ENCODE results near the gene REEP6. TPM values are rescaled to one million over a fixed set of nuclear protein-coding genes. Genes with fewer than 3 reads are reported as not detected.

REEP6 gene
- total and polyA plus RNA-seq, 7 donors = 0.33 to 5.6 (median 2.0) TPM; not detected in 1

DNA sequence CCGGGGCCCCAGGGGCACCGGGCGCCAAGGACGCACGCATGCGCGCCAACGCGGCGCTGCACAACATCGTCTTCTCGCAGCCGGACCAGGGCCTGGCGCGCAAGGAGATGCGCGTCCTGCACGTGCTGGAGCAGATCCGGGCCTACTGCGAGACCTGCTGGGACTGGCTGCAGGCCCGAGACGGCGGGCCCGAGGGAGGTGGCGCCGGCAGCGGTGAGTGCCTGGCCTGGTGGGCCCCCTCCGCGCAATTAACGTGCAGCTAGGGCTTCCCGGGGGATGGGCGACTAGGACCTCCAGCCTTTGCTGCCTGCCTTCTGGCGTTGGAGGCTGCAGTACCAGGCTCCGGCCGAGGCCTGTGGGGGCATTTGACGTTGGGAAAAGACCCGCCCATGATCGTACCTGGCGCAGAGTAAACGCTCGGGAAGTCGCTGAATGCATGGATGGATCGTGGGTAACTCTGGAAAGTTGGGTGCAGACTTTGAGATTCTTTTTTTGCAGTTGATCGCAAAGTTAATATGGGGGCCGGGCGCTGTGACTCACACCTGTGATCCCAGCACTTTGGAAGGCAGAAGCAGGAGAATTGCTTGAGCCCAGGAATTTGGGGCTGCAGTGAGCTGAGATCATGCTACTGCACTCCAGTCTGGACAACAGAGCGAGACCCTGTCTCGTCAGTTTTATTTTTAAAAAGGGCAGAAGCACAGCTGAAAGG lies 33.8 kb upstream of the REEP6 start:
- Histone ChIP-seq H3K4me1 (peaks cover 0 to 36% (median 30%) of the 10 kb centered on the region in 4 donors), H3K27ac (no peak overlapping the region), H3K27me3 (peaks cover 49 to 64% (median 58%) of the 10 kb centered on the region in 3 donors), H3K4me3 (no peak overlapping the region), H3K36me3 (peaks cover 0 to 11% (median 3%) of the 10 kb centered on the region in 4 donors), H3K9me3 (no peaks in the 10 kb centered on the region)
- no peak for TF ChIP-seq POLR2A (IDR thresholded peaks at IDR 0.05)
- TF ChIP-seq EP300 (IDR thresholded peaks at IDR 0.05) = no peak
- TF ChIP-seq POLR2AphosphoS5 (IDR thresholded peaks at IDR 0.05) = peak in 1 of 4 donors; percentile 21
- TF ChIP-seq, protein P1, sequence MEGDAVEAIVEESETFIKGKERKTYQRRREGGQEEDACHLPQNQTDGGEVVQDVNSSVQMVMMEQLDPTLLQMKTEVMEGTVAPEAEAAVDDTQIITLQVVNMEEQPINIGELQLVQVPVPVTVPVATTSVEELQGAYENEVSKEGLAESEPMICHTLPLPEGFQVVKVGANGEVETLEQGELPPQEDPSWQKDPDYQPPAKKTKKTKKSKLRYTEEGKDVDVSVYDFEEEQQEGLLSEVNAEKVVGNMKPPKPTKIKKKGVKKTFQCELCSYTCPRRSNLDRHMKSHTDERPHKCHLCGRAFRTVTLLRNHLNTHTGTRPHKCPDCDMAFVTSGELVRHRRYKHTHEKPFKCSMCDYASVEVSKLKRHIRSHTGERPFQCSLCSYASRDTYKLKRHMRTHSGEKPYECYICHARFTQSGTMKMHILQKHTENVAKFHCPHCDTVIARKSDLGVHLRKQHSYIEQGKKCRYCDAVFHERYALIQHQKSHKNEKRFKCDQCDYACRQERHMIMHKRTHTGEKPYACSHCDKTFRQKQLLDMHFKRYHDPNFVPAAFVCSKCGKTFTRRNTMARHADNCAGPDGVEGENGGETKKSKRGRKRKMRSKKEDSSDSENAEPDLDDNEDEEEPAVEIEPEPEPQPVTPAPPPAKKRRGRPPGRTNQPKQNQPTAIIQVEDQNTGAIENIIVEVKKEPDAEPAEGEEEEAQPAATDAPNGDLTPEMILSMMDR (IDR thresholded peaks at IDR 0.05) = no peak
- intact Hi-C loops (cut with DNase I) = loop anchor here (10.0 kb wide), 1 partner anchor 308 kb away; no protein-coding TSS in a partner anchor
- DNase-seq = no peak
- 9 to 14% methylated on average over 48 of the region's 48 CpGs for WGBS, 2 donors

DNA sequence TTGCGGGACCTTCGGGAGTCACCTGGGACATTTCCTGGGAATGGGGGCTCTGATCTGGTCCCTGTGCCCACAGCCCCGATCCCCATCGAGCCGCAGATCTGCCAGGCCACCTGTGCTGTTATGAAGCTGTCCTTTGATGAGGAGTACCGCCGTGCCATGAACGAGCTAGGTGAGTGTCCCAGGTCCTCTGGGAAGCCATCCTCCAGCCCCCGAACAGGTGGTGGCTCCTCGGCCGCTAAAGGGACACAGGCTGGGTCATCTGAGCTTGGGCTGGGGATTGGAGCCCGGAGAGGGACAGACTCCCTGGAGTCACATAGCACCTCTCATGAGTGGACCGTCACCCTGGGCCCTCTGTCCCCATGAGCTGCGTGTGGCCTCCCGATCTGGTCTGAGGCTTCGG lies 33.1 kb upstream of the REEP6 start:
- H3K27ac ChIP-seq = no peak overlapping the region
- no peak for DNase-seq
- TF ChIP-seq POLR2AphosphoS5 (IDR thresholded peaks at IDR 0.05) (no peak), EP300 (IDR thresholded peaks at IDR 0.05) (no peak), POLR2A (IDR thresholded peaks at IDR 0.05) (no peak)
- TF ChIP-seq, protein P1 (IDR thresholded peaks at IDR 0.05) = no peak
- no peak overlapping the region for H3K4me3 ChIP-seq
- H3K27me3 ChIP-seq = peaks cover 42 to 56% (median 51%) of the 10 kb centered on the region in 3 donors
- H3K9me3 ChIP-seq = no peaks in the 10 kb centered on the region
- H3K4me1 ChIP-seq = peaks cover 0 to 36% (median 27%) of the 10 kb centered on the region in 4 donors
- H3K36me3 ChIP-seq = peaks cover 0 to 11% (median 3%) of the 10 kb centered on the region in 4 donors
- intact Hi-C loops (cut with DNase I) = loop anchor here (10.0 kb wide), 1 partner anchor 307 kb away; no protein-coding TSS in a partner anchor
- 59 to 81% methylated on average over 16 of the region's 16 CpGs for WGBS, 2 donors

DNA sequence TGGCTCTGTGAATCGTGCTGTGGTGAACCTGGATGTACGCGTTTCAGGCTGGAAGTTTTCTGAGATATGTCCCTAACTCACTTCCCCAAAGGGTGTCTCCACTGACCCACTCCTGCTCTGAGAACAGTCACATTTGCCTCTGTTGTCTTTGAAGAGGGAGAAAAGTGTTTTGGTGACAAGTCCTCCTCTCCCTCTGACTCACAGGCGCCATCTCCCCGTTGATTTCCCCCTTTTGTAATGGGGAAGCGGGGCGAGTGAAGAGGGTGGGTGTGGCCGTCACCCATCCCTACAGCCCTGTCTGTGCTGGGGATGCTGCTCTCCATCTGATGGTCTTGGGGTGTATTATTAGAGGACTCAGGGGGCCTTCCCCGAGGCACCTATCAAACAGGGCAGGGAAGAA lies 31.5 kb upstream of the REEP6 start:
- peaks cover 32 to 42% (median 36%) of the 10 kb centered on the region in 3 donors for H3K27me3 ChIP-seq
- WGBS, 2 donors = 79 to 80% methylated on average over 9 of the region's 9 CpGs
- no peaks in the 10 kb centered on the region for H3K9me3 ChIP-seq
- no peak overlapping the region for H3K27ac ChIP-seq
- TF ChIP-seq POLR2AphosphoS5 (IDR thresholded peaks at IDR 0.05) (no peak), EP300 (IDR thresholded peaks at IDR 0.05) (no peak), POLR2A (IDR thresholded peaks at IDR 0.05) (no peak)
- TF ChIP-seq, protein P1 (IDR thresholded peaks at IDR 0.05) = no peak
- intact Hi-C loops (cut with DNase I) = loop anchor here (10.0 kb wide), 1 partner anchor 305 kb away; no protein-coding TSS in a partner anchor
- peaks cover 0 to 11% (median 3%) of the 10 kb centered on the region in 4 donors for H3K36me3 ChIP-seq
- no peak for DNase-seq
- H3K4me3 ChIP-seq = no peak overlapping the region
- peaks cover 0 to 24% (median 16%) of the 10 kb centered on the region in 4 donors for H3K4me1 ChIP-seq

DNA sequence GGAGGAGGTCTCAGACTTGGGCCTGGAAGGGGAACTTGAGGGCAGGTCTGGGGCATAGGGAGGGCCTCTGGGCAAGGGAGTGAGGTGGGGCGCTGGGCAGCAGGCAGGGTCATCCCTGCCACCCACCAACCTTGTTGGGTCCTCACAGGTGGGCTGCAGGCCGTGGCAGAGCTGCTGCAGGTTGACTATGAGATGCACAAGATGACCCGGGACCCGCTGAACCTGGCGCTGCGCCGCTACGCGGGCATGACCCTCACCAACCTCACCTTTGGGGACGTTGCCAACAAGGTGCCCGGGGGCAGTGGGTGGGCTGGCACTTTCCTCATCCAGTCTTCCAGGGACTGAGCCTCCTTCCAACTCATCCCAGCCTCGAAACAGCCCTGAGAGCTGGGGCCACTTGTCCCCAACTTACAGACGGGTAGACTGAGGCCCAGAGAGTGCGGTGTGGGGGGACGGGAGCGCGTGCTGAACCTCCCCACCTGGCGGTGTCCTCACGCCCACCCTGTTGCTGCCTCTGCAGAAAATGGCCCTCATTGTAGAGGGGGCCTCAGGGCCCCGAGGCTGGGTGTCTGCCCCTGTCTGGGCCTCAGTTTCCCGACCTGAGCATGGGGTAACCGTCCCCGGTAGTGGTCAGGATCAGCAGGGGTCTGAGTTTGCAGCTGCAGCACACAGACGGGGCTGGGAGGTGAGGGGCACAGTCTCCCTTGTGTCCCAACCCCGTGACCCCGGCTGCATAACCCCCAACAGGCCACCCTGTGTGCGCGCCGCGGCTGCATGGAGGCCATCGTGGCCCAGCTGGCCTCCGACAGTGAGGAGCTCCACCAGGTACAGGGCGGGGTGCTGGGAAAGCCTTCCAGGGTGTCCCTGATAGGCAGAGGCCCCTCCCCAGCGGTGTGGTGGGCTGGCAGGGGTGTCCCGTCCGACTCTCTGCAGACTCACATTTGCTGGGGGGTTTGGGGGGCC lies 30.7 kb upstream of the REEP6 start:
- H3K36me3 ChIP-seq = peaks cover 0 to 11% (median 3%) of the 10 kb centered on the region in 4 donors
- no peak overlapping the region for H3K27ac ChIP-seq
- H3K27me3 ChIP-seq = peaks cover 26 to 42% (median 36%) of the 10 kb centered on the region in 3 donors
- no peak for DNase-seq
- intact Hi-C loops (cut with DNase I) = no loop called here
- no peak overlapping the region for H3K4me3 ChIP-seq
- H3K4me1 ChIP-seq = peaks cover 0 to 21% (median 14%) of the 10 kb centered on the region in 4 donors
- H3K9me3 ChIP-seq = no peaks in the 10 kb centered on the region
- WGBS, 2 donors = 94 to 95% methylated on average over 36 of the region's 36 CpGs
- no peak for TF ChIP-seq POLR2AphosphoS5 (IDR thresholded peaks at IDR 0.05)
- TF ChIP-seq, protein P1 (IDR thresholded peaks at IDR 0.05) = no peak
- no peak for TF ChIP-seq POLR2A (IDR thresholded peaks at IDR 0.05)
